WERI-Rb-1 (cell line): ENCODE measurements around the gene UBA52.

Experiments used
- DNase-seq: peaks from one replicate; pipeline ENCODE4 v3.0.0-alpha.2; 2020
- H3K27ac ChIP-seq: fragments of 250-450 bp; sonication (Bioruptor Pico); 2 replicates; pipeline ENCODE4 v1.5.1; 2020; ENCODE audit warnings: mild to moderate bottlenecking, moderate library complexity
- H3K27me3 ChIP-seq: fragments of 250-450 bp; sonication (Bioruptor Pico); 2 replicates; pipeline ENCODE4 v1.5.1; 2021; ENCODE audit warnings: mild to moderate bottlenecking, low read depth, moderate library complexity; ENCODE audit not compliant: insufficient read depth, severe bottlenecking
- H3K36me3 ChIP-seq: fragments of 250-450 bp; sonication (Bioruptor Pico); 2 replicates; pipeline ENCODE4 v1.5.1; 2020; ENCODE audit warnings: mild to moderate bottlenecking, moderate library complexity
- H3K4me3 ChIP-seq: 2 replicates; pipeline ENCODE4 v1.5.1; 2011; ENCODE audit warnings: low read depth, mild to moderate bottlenecking, control low read depth, low read length
- H3K9me3 ChIP-seq: fragments of 250-450 bp; sonication (Bioruptor Pico); 2 replicates; pipeline ENCODE4 v1.5.1; 2021; ENCODE audit warnings: mild to moderate bottlenecking, moderate library complexity; ENCODE audit not compliant: severe bottlenecking
- CTCF ChIP-seq: IDR thresholded peaks from 2 replicates; pipeline ENCODE4 v1.5.1; 2011; ENCODE audit warnings: low read depth, mild to moderate bottlenecking, control low read depth, inconsistent platforms, low read length

UBA52 gene

GRCh38 chr19:18558604-18559003 lies 13.1 kb upstream of the UBA52 start:
- Histone ChIP-seq H3K36me3 (peaks cover 18% of the 10 kb centered on the region), H3K27ac (peak overlapping the region; percentile 25; the same call in 1 of the 2 replicates), H3K27me3 (no peaks in the 10 kb centered on the region), H3K9me3 (no peaks in the 10 kb centered on the region), H3K4me3 (peak overlapping the region; percentile 69)
- TF ChIP-seq CTCF: no peak
- no peak for DNase-seq

GRCh38 chr19:18559685-18560084 lies 12.0 kb upstream of the UBA52 start:
- no peak for DNase-seq
- H3K27me3 ChIP-seq: no peaks in the 10 kb centered on the region
- H3K4me3 ChIP-seq: no peak overlapping the region
- TF ChIP-seq CTCF: no peak
- H3K9me3 ChIP-seq: no peaks in the 10 kb centered on the region
- H3K27ac ChIP-seq: no peak overlapping the region
- peaks cover 29% of the 10 kb centered on the region for H3K36me3 ChIP-seq

GRCh38 chr19:18562086-18562485 lies 9.6 kb upstream of the UBA52 start:
- no peak for DNase-seq
- H3K27me3 ChIP-seq: no peaks in the 10 kb centered on the region
- no peak overlapping the region for H3K27ac ChIP-seq
- TF ChIP-seq CTCF: no peak
- no peak overlapping the region for H3K4me3 ChIP-seq
- peaks cover 47% of the 10 kb centered on the region for H3K36me3 ChIP-seq
- H3K9me3 ChIP-seq: no peaks in the 10 kb centered on the region

GRCh38 chr19:18566953-18567352 lies 4.7 kb upstream of the UBA52 start:
- H3K4me3 ChIP-seq: no peak overlapping the region
- DNase-seq: no peak
- no peaks in the 10 kb centered on the region for H3K9me3 ChIP-seq
- H3K27ac ChIP-seq: no peak overlapping the region
- no peak for TF ChIP-seq CTCF
- no peaks in the 10 kb centered on the region for H3K27me3 ChIP-seq
- peaks cover 71% of the 10 kb centered on the region for H3K36me3 ChIP-seq

- H3K9me3 ChIP-seq: no peaks in the 10 kb centered on the region
- TF ChIP-seq CTCF: no peak
Measured at GRCh38 chr19:18568367-18568766, 3.3 kb upstream of the UBA52 start.

GRCh38 chr19:18574691-18575291 lies 3.1 kb downstream of the UBA52 start:
- no peak overlapping the region for H3K4me3 ChIP-seq
- H3K9me3 ChIP-seq: no peaks in the 10 kb centered on the region
- no peak for DNase-seq
- no peaks in the 10 kb centered on the region for H3K27me3 ChIP-seq
- TF ChIP-seq CTCF: no peak
- peaks cover 48% of the 10 kb centered on the region for H3K36me3 ChIP-seq
- no peak overlapping the region for H3K27ac ChIP-seq

More at GRCh38 chr19:18568367-18568766, 3.3 kb upstream of the UBA52 start:
- DNase-seq: no peak
- Histone ChIP-seq H3K27me3 (no peaks in the 10 kb centered on the region), H3K27ac (no peak overlapping the region), H3K4me3 (no peak overlapping the region), H3K36me3 (peaks cover 67% of the 10 kb centered on the region)
